GM10248 (cell line): ENCODE results near the gene TMEM109.

Experiments
- CTCF ChIA-PET: fragments of 300-600 bp; sonication (Branson Sonifier 250); formaldehyde crosslinking; extraction: SDS; loops from one replicate; lab custom pipeline; 2021; ENCODE audit warnings: antibody characterized with exemption; lab: Yijun Ruan, JAX
- POLR2A ChIA-PET: fragments of 350-650 bp; sonication (Branson Sonifier 250); formaldehyde crosslinking; extraction: SDS; loops from one replicate; lab custom pipeline; 2020; ENCODE audit warnings: antibody characterized with exemption; lab: Yijun Ruan, JAX
- DNase-seq: peaks from one replicate; pipeline ENCODE4 v3.0.0; 2012; ENCODE audit errors: extremely low spot score
- CTCF ChIP-seq: IDR thresholded peaks from 2 replicates; pipeline ENCODE4 v1.5.1; 2012; ENCODE audit warnings: mild to moderate bottlenecking, low read depth; ENCODE audit errors: extremely low read depth, missing control alignments, control extremely low read depth

TMEM109 gene

GRCh38 chr11:60937144-60937527 lies 23.2 kb downstream of the TMEM109 start:
- TF ChIP-seq CTCF = no peak
- no peak for DNase-seq
- ChIA-PET CTCF (interaction anchor here (0.9 to 2.3 kb wide), 3 partner anchors 9 to 25 kb away, joined by 3 to 6 read pairs (median 3); no protein-coding TSS in a partner anchor), POLR2A (interaction anchor here (1.0 to 1.4 kb wide), 2 partner anchors 14 to 17 kb away, joined by 3 to 5 read pairs; no protein-coding TSS in a partner anchor)

- ChIA-PET POLR2A (interaction anchor here (0.6 kb wide), 1 partner anchor 36 kb away, joined by 3 read pairs; no protein-coding TSS in a partner anchor), CTCF (no interaction called here)
- TF ChIP-seq CTCF = no peak
- DNase-seq = no peak
Measured at GRCh38 chr11:60937811-60938210, 23.9 kb downstream of the TMEM109 start.

- no peak for DNase-seq
- ChIA-PET POLR2A (interaction anchor here (0.6 kb wide), 4 partner anchors 16 to 463 kb away, joined by 3 to 5 read pairs (median 4); no protein-coding TSS in a partner anchor), CTCF (no interaction called here)
- TF ChIP-seq CTCF = no peak
Measured at GRCh38 chr11:60938500-60938899, 24.5 kb downstream of the TMEM109 start.

GRCh38 chr11:60939301-60939700 lies 25.3 kb downstream of the TMEM109 start:
- CTCF ChIA-PET = interaction anchor here (0.9 to 2.2 kb wide), 6 partner anchors 11 to 148 kb away, joined by 3 to 9 read pairs (median 7); no protein-coding TSS in a partner anchor
- no peak for DNase-seq
- TF ChIP-seq CTCF = no peak
- POLR2A ChIA-PET = interaction anchor here (0.9 kb wide), 1 partner anchor 422 kb away, joined by 3 read pairs; the partner anchor contains the start of genes CYB561A3 and TMEM138

- POLR2A ChIA-PET = interaction anchor here (0.9 to 1.4 kb wide), 3 partner anchors 11 to 422 kb away, joined by 3 to 5 read pairs (median 3); partner anchors contain the start of genes CYB561A3 and TMEM138
- TF ChIP-seq CTCF = no peak
- no peak for DNase-seq
- CTCF ChIA-PET = interaction anchor here (0.9 to 2.2 kb wide), 10 partner anchors 8 to 190 kb away, joined by 3 to 9 read pairs (median 6); no protein-coding TSS in a partner anchor
Measured at GRCh38 chr11:60939855-60940254, 25.9 kb downstream of the TMEM109 start.

GRCh38 chr11:60941371-60942119 lies 27.6 kb downstream of the TMEM109 start:
- TF ChIP-seq CTCF = no peak
- POLR2A ChIA-PET = interaction anchor here (1.1 kb wide), 1 partner anchor 13 kb away, joined by 3 read pairs; no protein-coding TSS in a partner anchor
- CTCF ChIA-PET = interaction anchor here (1.0 to 2.8 kb wide), 10 partner anchors 9 to 188 kb away, joined by 3 to 9 read pairs (median 6); partner anchors contain the start of gene TMEM132A
- no peak for DNase-seq
